Fibroblast of lung (primary cell): ENCODE results near the gene CYP26B1.

Experiments
- EZH2 ChIP-seq: IDR thresholded peaks from 2 replicates; pipeline ENCODE4 v1.5.1; 2012; ENCODE audit warnings: low read length, control low read depth, mild to moderate bottlenecking; ENCODE audit errors: missing control alignments
- TF ChIP-seq, protein P1 (sequence below), 2 donors: IDR thresholded peaks in 1 of 2; conservative IDR thresholded peaks in 1 of 2; 1 replicate in 1 of 2; 2 replicates in 1 of 2; pipeline ENCODE4 v1.5.1; 2011 to 2012; ENCODE audit warnings: low read length in 2 of 2, control low read depth in 1 of 2, inconsistent platforms in 1 of 2, low read depth in 1 of 2, mild to moderate bottlenecking in 1 of 2

DNA sequence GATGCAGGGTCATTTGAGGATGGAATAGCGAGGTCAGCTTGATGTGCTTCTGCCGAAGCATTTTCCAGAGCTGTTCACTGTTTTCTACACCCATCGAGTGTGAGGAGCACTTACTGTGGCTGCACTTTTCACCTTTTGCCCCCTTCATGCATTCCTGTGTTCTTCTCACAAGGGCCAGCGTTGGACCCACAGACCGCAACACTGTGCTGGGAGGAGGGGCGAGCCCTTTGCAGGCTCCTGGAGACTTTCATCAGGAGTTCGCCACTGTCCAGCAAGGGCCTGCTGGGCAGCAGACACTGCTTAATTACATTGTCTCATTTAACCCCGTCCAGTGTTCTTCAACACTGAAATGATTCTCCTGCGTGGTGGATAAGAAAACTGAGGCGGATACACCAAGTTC is 29.9 kb downstream of the CYP26B1 start:
- TF ChIP-seq, protein P1, sequence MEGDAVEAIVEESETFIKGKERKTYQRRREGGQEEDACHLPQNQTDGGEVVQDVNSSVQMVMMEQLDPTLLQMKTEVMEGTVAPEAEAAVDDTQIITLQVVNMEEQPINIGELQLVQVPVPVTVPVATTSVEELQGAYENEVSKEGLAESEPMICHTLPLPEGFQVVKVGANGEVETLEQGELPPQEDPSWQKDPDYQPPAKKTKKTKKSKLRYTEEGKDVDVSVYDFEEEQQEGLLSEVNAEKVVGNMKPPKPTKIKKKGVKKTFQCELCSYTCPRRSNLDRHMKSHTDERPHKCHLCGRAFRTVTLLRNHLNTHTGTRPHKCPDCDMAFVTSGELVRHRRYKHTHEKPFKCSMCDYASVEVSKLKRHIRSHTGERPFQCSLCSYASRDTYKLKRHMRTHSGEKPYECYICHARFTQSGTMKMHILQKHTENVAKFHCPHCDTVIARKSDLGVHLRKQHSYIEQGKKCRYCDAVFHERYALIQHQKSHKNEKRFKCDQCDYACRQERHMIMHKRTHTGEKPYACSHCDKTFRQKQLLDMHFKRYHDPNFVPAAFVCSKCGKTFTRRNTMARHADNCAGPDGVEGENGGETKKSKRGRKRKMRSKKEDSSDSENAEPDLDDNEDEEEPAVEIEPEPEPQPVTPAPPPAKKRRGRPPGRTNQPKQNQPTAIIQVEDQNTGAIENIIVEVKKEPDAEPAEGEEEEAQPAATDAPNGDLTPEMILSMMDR (conservative IDR thresholded peaks at IDR 0.05 in 1 of 2, IDR thresholded peaks at IDR 0.05 in 1 of 2; ENCODE audit: low read depth in 1 of 2, low read length in 2 of 2): no peak
- no peak for TF ChIP-seq EZH2
